ENCODE measurements around the gene NAGK.
"Not testable (repeated sequence)": the region's sequence is repeated elsewhere in the genome, so short reads cannot be mapped to it uniquely, and the experiment has no call there.

Gene NAGK

GRCh38 chr2:71068218-71069035, at the start of gene NAGK:
TSS of gene NAGK (plus strand) at chr2:71068648. CDS start at chr2:71068684, 36 bp downstream.
- peak; percentile 97 to 98 for DNase-seq

DNA sequence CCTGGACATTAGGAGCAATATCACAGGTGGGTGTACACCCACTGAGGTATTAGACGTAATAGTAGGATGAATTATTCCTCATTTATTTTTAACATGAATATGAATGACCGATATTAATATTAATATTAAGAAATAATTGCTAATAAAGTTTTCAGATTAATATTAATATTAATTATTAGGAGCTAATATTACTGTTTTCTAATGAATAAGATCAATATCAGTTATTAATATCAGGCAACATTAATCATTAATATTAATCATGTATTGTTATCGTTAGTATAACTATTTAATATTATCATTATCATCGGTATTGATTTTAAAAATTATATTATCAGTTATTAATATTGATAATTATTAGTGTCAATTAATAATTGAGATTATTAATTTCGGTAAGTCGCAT, 48.5 kb upstream of the NAGK start:
- DNase-seq = not testable (repeated sequence)

- not testable (repeated sequence) for DNase-seq
These were observed 47.1 kb upstream of the NAGK start for GRCh38 chr2:71021394-71021793.

DNA sequence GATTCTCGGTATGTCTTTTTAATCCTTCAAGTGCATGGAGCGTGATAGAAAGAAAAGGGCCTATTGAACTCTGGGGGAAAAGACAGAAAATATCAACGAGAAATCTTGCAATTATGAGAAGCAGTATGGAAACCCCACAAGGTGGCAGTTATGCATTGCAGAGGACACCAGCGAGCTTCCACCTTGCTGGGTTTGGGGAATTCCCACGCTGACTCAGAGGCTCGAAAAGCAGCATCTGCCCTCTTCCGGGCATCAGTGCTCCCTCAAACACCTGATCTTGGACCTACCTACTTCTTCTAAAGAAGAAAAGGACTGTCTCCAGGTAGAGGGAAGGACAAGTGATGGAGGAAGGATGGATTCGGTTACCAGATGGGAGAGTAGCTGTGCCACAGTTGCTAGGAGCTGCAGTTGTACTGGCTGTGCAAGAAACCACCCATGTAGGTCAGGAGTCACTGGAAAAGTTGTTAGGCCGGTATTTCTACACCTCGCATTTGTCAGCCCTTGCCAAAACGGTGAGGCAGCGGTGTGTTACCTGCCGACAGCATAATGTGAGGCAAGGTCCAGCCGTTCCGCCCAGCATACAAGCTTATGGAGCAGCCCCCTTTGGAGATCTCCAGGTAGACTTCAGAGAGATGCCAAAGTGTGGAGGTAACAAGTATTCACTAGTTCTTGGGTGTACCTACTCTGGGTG, 44.8 kb upstream of the NAGK start:
- DNase-seq = peak; percentile 74 to 77

- not testable (repeated sequence) for DNase-seq
These were observed 32.2 kb upstream of the NAGK start for GRCh38 chr2:71036296-71036695.

DNA sequence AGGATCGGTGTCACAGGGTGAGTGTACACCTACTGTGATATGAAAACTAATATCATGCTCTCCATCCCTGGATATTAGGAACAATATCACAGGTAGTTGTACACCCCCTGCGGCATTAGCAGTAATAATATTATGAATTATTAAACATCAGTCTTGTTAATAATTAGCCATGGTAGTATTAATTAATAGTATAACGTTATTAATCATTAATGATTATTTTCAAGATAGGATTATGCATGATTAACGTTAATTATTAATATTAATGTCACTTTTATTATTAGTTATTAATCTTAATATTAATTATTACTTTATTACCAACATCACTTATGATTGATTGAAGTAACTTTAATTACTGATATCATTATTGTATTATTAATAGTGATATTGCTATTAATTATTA, 26.2 kb upstream of the NAGK start:
- DNase-seq = no peak

GRCh38 chr2:71043531-71044407, 24.7 kb upstream of the NAGK start:
- no peak for DNase-seq

- no peak for DNase-seq
These were observed 23.3 kb upstream of the NAGK start for GRCh38 chr2:71045151-71045550.

GRCh38 chr2:71045865-71046548, 22.4 kb upstream of the NAGK start:
- no peak for DNase-seq

- DNase-seq = no peak
These were observed 20.4 kb upstream of the NAGK start for GRCh38 chr2:71048096-71048495.

- peak; percentile 37 to 41 for DNase-seq
These were observed 18.6 kb upstream of the NAGK start for GRCh38 chr2:71049704-71050360.

DNA sequence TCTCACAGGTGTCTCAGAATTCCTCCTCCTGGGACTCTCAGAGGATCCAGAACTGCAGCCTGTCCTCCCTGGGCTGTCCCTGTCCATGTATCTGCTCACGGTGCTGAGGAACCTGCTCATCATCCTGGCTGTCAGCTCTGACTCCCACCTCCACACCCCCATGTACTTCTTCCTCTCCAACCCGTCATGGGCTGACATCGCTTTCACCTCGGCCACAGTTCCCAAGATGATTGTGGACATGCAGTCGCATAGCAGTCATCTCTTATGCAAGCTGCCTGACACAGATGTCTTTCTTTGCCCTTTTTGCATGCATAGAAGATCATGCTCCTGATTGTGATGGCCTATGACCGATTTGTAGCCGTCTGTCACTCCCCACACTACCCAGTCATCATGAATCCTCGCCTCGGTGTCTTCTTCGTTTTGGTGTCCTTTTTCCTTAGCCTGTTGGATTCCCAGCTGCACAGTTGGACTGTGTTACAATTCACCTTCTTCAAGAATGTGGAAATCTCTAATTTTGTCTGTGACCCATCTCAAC, 13.2 kb upstream of the NAGK start:
- DNase-seq = not testable (repeated sequence)

DNA sequence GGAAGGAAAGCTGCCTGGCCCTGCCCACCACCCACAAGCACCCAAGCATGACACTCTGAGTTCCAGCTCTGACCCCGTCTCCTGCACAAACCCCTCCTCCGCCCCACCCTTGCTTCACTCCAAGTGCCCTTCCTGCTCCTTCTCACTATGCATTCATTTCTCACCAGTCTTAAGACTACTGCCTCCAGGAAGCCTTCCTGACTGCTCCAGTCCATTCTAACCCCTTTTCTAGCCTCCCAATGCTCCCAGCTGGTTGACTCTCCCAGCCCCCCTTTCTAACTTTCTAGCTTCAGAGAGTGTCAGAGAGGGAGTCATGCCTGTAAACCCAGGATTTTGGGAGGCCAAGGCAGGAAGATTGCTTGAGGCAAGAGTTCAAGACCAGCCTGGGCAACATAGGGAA, 8.2 kb upstream of the NAGK start:
- no peak for DNase-seq

- DNase-seq = no peak
These were observed 7.6 kb upstream of the NAGK start for GRCh38 chr2:71060871-71061270.

DNA sequence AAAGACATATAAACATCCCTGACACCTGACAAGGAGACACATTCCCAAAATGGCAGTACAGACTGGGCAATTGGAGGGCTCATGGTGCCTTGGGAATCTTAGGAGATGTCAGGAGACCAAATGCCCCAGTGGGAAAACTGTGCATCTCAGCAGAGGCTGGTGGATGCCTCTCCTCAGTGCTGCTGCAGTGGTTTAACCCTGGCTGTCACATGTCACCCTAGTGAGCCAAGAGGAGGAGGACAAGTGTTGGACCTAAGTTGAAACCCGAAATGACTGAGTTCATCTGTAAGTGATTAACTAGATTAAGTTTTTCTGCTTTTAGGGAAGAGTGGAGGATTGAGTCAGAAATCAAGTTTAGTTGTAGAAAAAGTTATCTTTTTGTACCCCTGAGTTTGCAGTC, 5.2 kb upstream of the NAGK start:
- no peak for DNase-seq

DNA sequence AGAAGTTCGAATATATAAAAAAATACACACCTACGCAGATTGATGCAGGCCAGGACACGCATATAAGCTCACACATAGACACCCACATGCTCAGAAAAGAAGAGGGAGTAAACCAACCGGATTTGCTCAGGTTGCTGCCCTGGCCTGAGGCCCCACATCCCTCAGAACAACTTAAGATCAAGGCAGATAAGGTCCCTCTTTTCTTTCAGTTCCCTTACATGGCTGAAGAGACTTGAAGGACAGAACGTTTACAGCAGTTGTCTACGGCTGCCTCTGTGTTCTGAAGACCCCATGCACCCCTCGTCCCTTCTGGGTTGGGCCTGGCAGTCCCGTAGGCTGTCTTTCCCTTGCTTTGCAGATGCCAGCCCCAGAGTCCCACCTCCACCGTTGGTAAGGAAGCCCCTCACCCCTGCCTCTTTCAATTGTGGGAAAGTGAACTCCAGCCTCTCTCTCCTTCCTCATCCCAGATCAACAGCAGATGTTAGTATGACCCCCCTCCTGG, 4.3 kb upstream of the NAGK start:
- no peak for DNase-seq

GRCh38 chr2:71064754-71065621, 3.5 kb upstream of the NAGK start:
- DNase-seq = peak in 1 of 2 donors; percentile 32

GRCh38 chr2:71066856-71067255, 1.6 kb upstream of the NAGK start:
- DNase-seq = no peak

- peak in 1 of 2 donors; percentile 36 for DNase-seq
These were observed 756 bp upstream of the NAGK start for GRCh38 chr2:71067567-71068217.

DNA sequence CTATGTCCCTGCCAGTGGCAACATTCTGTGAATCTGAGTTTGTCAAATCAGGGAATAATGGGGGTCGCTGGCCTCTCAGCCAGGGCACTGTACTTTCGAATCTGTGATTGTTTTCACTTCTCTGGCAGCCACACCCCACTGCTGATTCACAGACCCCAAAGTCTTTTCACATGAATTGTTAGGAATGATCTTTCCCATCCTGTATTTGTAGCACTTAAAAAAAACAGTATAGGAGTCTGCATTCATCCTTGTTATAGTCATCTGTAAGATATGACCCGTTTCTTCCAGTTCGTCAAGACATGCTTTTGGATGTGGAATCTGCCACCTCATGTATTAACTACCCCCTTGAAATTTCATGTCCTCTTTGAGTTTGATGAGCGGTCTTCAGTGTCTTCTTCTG, 928 bp downstream of the NAGK start:
- DNase-seq = no peak

Data from CD4-positive, alpha-beta T cell treated with Interleukin-4 for 1 hour (primary cell).